ENCODE measurements around the gene KDM5A.
"Not testable (repeated sequence)": the region's sequence is repeated elsewhere in the genome, so short reads cannot be mapped to it uniquely, and the experiment has no call there.

The KDM5A gene

GRCh38 chr12:238736-239398 is 150.3 kb downstream of the KDM5A start:
- no peak for DNase-seq (ENCODE audit: low read depth)

GRCh38 chr12:238116-238515 is 151.0 kb downstream of the KDM5A start:
- no peak for DNase-seq (ENCODE audit: low read depth)

GRCh38 chr12:237026-237815 is 151.9 kb downstream of the KDM5A start:
- no peak for DNase-seq (ENCODE audit: low read depth)

- no peak for DNase-seq (ENCODE audit: low read depth)
Observed at GRCh38 chr12:236445-236844, 152.7 kb downstream of the KDM5A start.

- not testable (repeated sequence) for DNase-seq (ENCODE audit: low read depth)
Observed at GRCh38 chr12:235967-236366, 153.2 kb downstream of the KDM5A start.

GRCh38 chr12:234891-235415 is 154.2 kb downstream of the KDM5A start:
- no peak for DNase-seq (ENCODE audit: low read depth)

GRCh38 chr12:234019-234418 is 155.1 kb downstream of the KDM5A start:
- no peak for DNase-seq (ENCODE audit: low read depth)

- DNase-seq (ENCODE audit: low read depth) = no peak
Observed at GRCh38 chr12:233615-233968, 155.5 kb downstream of the KDM5A start.

- DNase-seq (ENCODE audit: low read depth) = no peak
Observed at GRCh38 chr12:232731-233614, 156.1 kb downstream of the KDM5A start.

- no peak for DNase-seq (ENCODE audit: low read depth)
Observed at GRCh38 chr12:230925-231671, 158.0 kb downstream of the KDM5A start.
